GM18519 (cell line): ENCODE measurements around the gene PRDX6.
"Not testable (repeated sequence)": the region's sequence is repeated elsewhere in the genome, so short reads cannot be mapped to it uniquely, and the experiment has no call there.

ENCODE experiments used
- ATAC-seq: cut with Tn5 transposase; IDR thresholded peaks from one replicate; pipeline ENCODE4 v1.9.1; 2021; ENCODE audit warnings: mild to moderate bottlenecking, moderate library complexity; ENCODE audit not compliant: unreplicated experiment, low FRiP score

The PRDX6 gene

DNA sequence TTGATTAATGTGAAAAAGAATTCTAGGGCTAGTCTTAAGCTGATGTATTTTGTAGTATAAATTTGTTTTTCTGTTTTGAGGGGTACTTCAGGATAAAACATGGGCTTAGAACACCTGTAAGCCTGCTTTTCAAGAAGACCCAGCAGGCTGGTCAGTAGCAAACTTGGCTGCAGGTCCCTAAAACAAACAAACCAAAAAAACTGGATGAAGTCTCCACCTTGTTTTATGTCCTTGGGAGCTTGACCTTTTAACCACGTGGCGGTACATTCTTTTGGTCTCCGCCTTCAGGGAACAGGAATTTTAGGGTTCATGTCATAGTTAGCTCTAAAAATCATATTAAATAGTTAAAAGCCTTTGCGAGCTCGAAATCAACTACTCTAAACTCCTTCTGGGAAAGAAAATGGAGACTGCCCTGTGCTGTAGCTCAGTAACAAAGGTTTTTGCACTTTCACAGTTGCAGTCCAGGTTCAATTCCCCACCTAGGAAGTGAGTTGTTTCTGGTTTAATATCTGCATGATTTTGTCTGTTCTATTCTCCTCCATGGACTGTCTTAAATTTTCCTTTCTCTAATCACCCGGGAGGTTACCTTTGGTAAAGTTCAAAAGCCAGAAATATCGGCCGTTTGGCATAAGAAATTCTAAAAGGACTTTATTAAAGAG is 18.6 kb downstream of the PRDX6 start:
- no peak for ATAC-seq

GRCh38 chr1:173496757-173497320 is 19.7 kb downstream of the PRDX6 start:
- ATAC-seq, result no peak

GRCh38 chr1:173499729-173500128 is 22.6 kb downstream of the PRDX6 start:
- ATAC-seq, result no peak

DNA sequence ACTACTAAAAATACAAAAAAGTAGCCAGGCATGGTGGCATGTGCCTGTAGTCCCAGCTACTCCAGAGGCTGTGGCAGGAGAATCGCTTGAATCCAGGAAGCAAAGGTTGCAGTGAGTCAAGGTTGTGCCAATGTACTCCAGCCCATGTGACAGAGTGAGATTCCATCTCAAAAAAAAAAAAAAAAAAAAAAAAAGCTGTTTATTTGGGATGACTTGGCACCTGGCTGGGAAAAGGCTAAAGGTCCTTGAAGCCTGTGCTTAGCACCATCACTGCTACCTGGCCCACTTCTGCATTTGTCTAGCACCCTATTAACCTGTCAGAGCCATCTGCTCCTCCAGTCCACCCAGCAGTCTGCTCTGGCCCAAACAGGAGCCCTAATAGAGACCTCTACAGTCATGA is 25.0 kb downstream of the PRDX6 start:
- ATAC-seq, result no peak

DNA sequence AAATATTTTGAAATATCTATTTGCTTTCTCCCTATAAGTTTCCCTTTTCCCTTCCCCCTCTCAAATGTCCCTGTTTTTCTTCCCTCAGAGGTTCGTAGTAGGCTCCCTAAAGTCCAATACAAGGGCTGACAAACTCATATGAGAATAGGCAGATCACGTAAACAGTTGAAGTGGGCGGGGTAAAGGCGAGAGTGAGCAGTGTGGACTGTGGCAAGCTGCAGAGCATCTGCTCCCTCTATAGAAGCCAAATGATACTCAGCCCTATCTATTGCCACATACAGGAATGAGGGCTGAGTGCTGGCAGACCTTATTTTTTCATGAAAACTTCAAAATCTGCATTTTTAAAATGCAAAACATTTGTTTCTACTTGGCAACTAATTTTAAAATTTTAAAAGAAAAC is 26.3 kb downstream of the PRDX6 start:
- no peak for ATAC-seq

GRCh38 chr1:173504268-173504667 is 27.1 kb downstream of the PRDX6 start:
- ATAC-seq, result no peak

GRCh38 chr1:173505391-173505790 is 28.3 kb downstream of the PRDX6 start:
- ATAC-seq, result no peak

GRCh38 chr1:173506437-173506836 is 29.3 kb downstream of the PRDX6 start:
- no peak for ATAC-seq

DNA sequence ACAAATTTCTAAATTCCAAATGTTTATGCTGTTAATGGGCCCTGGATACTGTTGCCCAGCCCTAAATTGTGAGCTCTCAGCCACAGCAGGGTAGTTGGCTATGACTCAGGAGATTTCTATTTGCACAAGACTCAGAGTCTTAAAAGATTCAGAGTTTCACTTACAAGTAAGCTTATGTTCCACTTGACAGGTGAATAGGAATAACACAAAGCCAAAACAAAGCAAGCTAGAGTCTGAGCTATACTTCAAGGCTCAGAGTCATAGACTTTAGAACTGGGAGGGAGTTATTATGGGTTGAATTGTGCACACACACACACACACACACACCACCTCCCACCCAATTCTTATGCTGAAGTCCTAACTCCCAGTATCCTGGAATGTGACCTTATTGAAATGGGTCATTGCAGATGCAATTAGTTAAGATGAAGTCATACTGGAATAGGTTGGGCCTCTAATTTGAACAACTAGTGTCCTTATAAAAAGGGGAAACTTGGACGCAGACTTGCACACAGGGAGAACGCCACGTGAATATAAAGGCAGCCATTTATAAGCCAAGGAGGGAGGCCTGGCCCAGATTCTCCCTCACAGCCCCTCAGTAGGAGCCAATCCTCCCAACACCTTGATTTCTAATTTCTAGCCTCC is 30.2 kb downstream of the PRDX6 start:
- ATAC-seq, result no peak

DNA sequence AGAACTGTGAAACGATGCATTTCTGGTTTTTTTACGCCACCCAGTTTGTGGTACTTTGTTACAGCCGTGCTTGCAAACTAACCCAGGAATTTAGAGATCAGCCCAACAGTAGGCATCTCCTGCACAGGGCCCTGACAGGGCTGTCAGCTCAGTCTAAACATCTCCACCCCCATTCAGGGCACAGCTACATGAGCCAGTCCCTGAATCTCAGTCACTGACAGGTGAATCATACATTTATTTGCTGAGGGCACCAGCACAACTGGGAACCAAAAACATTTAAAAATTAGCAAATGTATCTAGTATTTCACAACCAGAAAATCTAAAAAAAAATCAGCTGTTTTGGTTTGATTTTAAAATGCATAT is 30.7 kb downstream of the PRDX6 start:
- ATAC-seq, result no peak

DNA sequence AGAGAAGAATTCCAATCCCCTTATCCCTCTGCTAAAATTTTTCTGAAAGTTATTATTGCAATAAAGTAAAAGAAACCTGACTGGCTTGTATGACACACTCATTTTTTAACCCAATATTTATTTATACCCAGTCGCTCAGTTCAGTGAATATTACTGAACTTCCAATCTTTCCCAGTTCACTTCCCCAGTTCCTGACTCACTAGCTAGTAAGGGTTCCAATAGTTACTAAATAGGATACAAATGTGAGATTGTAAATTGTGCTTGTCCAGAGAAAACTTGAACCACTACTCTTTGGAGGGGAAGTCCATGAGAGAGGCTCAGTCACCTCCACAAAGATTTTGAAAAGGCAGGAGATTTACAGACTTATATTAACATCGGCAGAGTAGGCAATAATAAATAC is 31.4 kb downstream of the PRDX6 start:
- no peak for ATAC-seq

- no peak for ATAC-seq
These were observed 32.7 kb downstream of the PRDX6 start for GRCh38 chr1:173509797-173510196.

DNA sequence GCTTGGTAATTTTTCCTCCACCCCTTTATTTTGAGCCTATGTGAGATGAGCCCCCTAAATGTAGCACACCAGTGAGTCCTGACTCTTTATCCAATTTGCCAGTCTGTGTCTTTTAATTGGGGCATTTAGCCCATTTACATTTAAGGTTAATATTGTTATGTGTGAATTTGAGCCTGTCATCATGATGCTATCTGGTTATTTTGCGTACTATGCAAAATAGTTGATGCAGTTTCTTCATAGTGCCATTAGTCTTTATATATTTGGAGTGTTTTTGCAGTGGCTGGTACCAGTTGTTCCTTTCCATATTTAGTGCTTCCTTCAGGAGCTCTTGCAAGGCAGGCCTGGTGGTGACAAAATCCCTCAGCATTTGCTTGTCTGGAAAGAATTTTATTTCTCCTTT is 37.4 kb downstream of the PRDX6 start:
- not testable (repeated sequence) for ATAC-seq

GRCh38 chr1:173520799-173521198 is 43.7 kb downstream of the PRDX6 start:
- ATAC-seq, result no peak

DNA sequence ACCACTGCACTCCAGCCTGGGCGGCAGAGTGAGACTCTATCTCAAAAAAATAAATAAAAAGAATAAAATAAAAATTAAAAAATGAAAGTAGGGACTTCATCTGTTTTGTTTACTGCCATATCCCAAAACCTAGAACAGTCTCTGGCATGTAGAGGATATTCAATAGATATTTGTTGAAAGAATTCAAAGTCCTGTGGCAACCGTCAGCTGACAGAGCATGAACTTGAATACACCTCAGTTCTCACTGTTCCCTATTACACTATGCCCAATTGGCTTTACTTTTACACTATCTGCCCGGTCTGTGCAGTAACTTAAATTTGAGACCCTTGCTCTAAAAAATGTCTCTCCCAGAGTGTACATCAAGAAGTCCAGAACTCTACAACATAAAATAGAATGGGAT is 46.2 kb downstream of the PRDX6 start:
- no peak for ATAC-seq

GRCh38 chr1:173525926-173526325 is 48.8 kb downstream of the PRDX6 start:
- no peak for ATAC-seq

GRCh38 chr1:173527151-173527826 is 50.2 kb downstream of the PRDX6 start:
- ATAC-seq, result no peak

- no peak for ATAC-seq
These were observed 52.0 kb downstream of the PRDX6 start for GRCh38 chr1:173529106-173529505.

- ATAC-seq, result no peak
These were observed 53.9 kb downstream of the PRDX6 start for GRCh38 chr1:173530795-173531693.

- ATAC-seq, result no peak
These were observed 55.1 kb downstream of the PRDX6 start for GRCh38 chr1:173532237-173532636.

DNA sequence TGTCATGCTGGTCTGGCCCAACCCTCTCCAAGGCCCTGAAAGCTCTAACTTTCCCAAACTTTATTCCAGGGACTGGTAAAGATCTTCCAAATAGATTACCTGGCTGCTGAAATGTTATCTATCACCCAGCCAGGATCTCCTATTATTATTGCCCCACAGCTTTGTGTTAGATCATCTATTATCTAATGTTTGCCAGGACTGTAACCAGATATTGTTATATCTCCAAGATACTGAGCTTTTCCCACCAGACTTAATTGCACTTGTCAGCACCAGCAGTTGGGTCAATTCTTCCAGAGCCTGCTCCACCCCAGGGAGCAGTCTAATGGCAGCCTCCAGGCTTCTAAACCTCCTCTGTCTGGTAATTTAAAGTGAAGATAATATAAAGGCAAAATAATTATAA is 59.1 kb downstream of the PRDX6 start:
- no peak for ATAC-seq
